Cardiac muscle cell (in vitro differentiated cells and primary cell): Measurements from ENCODE around the gene STX16. TPM values are rescaled to one million over a fixed set of nuclear protein-coding genes. Genes with fewer than 3 reads are reported as not detected.

Experiments
- DNase-seq, 2 donors: peaks; one replicate each; pipeline versions ENCODE4 v3.0.0 to v3.0.0-alpha.2; 2010 to 2017; ENCODE audit warnings: low read depth in 1 of 2, low spot score in 1 of 2
- H3K27ac ChIP-seq: fragments of 200-600 bp; sonication (generic); 2 replicates; pipeline ENCODE4 v1.5.1; 2016
- H3K27me3 ChIP-seq: fragments of 200-600 bp; sonication (generic); 2 replicates; pipeline ENCODE4 v1.6.0; 2016; ENCODE audit warnings: control low read depth
- H3K36me3 ChIP-seq: fragments of 200-600 bp; sonication (generic); 2 replicates; pipeline ENCODE4 v1.5.1; 2016; ENCODE audit warnings: control low read depth
- H3K4me1 ChIP-seq: fragments of 200-600 bp; sonication (generic); 2 replicates; pipeline ENCODE4 v1.8.1; 2017; ENCODE audit warnings: low read depth, mild to moderate bottlenecking, mixed run types
- H3K4me3 ChIP-seq: fragments of 200-600 bp; sonication (generic); 2 replicates; pipeline ENCODE4 v1.5.1; 2016; ENCODE audit warnings: mild to moderate bottlenecking
- H3K9me3 ChIP-seq: fragments of 200-600 bp; sonication (generic); 2 replicates; pipeline ENCODE4 v1.5.1; 2017; ENCODE audit warnings: low read depth, mild to moderate bottlenecking, control low read depth
- polyA plus RNA-seq: library from polyadenylated mRNA; unstranded; fragments of >200 nt; fragmentation: Nextera tagmentation; extraction: Ambion mirVana; gene quantifications from 2 replicates; pipeline ENCODE4 v1.2.1, GENCODE V29; 2016
- total RNA-seq: library from RNA; depleted of rRNA; stranded (reverse); fragments of >200 nt; gene quantifications from 2 replicates; pipeline ENCODE4 v1.2.3, GENCODE V29; 2016
- TF ChIP-seq, protein P1 (sequence below): IDR thresholded peaks from 2 replicates; pipeline ENCODE4 v1.5.1; 2012; ENCODE audit warnings: low read depth, mild to moderate bottlenecking, low read length

STX16 gene
- total and polyA plus RNA-seq, 2 experiments from 2014 or later: 55.5 to 58.1 TPM

DNA sequence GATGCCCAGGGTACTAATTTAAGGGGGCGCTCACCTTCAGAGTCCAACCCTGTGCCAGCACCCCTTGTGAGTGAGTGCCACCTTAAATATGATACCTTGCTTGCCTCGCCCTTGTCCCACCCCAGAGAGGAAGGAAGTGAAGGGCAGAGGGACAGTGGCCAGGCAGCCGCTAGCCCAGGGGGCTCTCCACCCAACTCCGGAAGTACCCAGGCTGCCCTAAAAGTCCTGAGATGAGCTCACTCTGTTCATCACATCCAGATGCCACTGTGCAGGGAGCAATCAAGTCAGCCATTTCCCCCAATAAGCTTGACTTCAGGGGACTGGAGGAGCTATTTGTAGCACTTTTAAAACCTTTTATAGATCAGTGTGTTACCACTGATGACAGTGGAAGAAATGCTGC, 25.0 kb upstream of the STX16 start:
- no peak overlapping the region for H3K27ac ChIP-seq
- H3K27me3 ChIP-seq: no peaks in the 10 kb centered on the region
- no peaks in the 10 kb centered on the region for H3K36me3 ChIP-seq
- no peak for DNase-seq
- TF ChIP-seq, protein P1, sequence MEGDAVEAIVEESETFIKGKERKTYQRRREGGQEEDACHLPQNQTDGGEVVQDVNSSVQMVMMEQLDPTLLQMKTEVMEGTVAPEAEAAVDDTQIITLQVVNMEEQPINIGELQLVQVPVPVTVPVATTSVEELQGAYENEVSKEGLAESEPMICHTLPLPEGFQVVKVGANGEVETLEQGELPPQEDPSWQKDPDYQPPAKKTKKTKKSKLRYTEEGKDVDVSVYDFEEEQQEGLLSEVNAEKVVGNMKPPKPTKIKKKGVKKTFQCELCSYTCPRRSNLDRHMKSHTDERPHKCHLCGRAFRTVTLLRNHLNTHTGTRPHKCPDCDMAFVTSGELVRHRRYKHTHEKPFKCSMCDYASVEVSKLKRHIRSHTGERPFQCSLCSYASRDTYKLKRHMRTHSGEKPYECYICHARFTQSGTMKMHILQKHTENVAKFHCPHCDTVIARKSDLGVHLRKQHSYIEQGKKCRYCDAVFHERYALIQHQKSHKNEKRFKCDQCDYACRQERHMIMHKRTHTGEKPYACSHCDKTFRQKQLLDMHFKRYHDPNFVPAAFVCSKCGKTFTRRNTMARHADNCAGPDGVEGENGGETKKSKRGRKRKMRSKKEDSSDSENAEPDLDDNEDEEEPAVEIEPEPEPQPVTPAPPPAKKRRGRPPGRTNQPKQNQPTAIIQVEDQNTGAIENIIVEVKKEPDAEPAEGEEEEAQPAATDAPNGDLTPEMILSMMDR: no peak
- H3K9me3 ChIP-seq: no peaks in the 10 kb centered on the region
- H3K4me1 ChIP-seq: peaks cover 3% of the 10 kb centered on the region
- H3K4me3 ChIP-seq: no peak overlapping the region

DNA sequence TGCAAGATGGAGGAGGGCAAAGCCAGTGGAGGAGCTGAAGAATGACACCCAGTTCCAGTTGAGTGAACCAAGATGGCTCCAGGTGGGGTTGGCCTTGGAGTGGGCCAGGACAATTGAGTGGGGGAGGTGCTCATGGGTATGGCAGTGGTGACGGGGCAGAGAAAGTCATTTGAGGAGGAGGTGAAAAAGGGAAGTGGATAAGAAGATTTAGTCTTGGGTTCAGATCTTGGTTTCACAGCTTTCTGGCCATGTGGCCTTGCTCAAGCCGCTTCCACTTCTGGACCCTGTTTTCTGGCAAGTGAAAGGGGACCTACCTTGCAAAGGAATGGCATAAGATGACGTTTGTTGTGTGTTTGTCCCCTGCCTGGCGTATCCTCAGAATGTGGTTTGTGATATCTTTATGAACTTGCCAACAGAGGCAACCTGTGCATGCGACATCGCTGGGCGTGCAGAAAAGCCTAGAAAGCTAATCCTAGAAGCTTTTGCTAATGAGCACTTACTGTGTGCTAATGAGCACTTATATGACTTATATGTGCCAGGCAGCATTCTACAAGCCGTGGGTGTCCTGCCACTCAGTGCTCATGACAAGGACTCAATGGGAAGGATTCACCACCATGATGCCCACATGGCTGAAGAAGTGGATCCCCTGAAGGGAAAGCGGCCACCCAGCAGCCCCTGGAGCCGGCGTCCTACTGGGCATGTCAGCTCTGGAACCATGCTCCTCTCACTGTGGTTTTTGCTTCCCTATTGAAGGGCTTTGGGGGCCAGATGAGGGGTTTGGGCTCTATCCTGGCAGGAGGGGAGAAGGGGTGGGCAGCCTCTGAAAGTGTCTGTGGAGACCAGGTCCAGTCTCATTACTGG, 23.6 kb upstream of the STX16 start:
- Histone ChIP-seq H3K27ac (no peak overlapping the region), H3K4me1 (peaks cover 3% of the 10 kb centered on the region), H3K36me3 (no peaks in the 10 kb centered on the region), H3K4me3 (no peak overlapping the region), H3K27me3 (no peaks in the 10 kb centered on the region), H3K9me3 (no peaks in the 10 kb centered on the region)
- TF ChIP-seq, protein P1: no peak
- DNase-seq: no peak

DNA sequence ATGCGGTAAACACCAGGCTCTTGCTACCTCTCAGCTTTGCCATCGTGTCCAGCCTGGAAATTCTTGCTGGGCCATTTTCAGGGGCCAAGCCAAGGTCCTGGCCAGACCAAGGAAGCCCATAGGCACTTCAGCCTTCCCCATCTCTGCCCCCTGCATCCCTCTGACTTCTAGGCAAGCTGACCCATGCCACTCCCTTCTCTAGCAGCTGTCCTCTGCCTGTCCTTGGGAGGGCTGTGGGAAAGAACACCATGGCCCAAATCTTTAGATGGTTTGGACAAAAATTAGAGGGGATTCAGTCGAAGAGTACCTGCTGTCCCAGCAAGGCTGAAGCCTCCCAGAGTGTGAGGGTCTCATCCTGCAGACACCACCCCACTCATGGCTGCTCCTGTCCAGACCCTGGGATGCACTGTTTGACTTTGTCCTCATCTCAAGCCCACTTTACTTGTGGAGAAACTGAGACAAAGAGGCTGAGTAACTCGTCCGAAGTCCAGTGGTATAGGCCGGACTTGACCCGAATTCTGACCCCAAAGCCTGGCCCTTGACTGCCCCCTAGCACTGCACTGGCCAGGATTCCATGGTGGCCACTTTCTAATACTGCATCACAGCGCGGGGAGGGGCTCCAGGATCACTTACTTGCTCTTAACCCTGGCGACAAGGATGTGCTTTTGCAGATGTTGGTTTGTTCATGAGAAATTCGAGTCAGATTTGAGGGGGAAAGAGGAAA, 22.4 kb upstream of the STX16 start:
- H3K4me1 ChIP-seq: peaks cover 3% of the 10 kb centered on the region
- no peak for DNase-seq
- TF ChIP-seq, protein P1: no peak
- no peak overlapping the region for H3K4me3 ChIP-seq
- H3K27ac ChIP-seq: no peak overlapping the region
- H3K9me3 ChIP-seq: no peaks in the 10 kb centered on the region
- H3K36me3 ChIP-seq: no peaks in the 10 kb centered on the region
- H3K27me3 ChIP-seq: no peaks in the 10 kb centered on the region

DNA sequence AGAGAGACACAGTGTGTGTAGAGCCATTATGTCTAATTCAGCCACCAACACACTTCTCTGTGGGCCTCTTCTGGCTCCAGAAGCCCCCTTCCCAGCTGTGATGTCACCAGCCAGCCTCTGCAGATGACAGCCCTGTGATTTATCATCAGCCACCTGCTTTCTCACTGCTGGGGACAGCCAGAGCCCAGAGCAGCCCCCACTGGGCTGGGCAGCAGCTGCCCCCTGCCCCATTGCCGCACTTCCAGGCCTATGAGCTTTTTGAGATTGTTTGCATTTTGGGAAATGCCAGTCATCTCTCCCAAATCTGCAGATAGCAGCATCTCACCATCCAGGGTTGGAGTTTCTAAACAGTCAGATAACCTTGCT, 21.9 kb upstream of the STX16 start:
- Histone ChIP-seq H3K27me3 (no peaks in the 10 kb centered on the region), H3K4me1 (peaks cover 3% of the 10 kb centered on the region), H3K9me3 (no peaks in the 10 kb centered on the region), H3K27ac (no peak overlapping the region), H3K4me3 (no peak overlapping the region), H3K36me3 (no peaks in the 10 kb centered on the region)
- peak in 1 of 2 donors; percentile 60 for DNase-seq
- TF ChIP-seq, protein P1: no peak

DNA sequence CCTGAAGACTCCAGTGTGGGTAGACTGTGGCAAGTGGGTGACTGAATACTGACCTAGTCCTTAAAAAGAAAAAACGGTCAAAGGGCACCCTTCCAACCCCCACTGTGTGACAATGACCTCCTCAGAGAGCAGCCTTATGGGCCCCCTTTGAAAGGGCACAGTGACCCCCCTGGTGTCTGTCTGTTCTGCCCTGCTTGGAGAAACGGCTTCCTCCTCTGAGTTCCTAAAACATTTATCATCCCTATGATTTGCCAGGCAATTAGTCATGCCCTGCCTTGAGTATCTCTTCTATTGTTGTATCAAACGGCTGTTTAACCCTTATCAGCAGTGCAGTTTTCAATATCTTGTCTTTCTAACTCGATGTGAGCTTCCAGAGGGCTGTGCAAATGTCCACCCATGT, 21.0 kb upstream of the STX16 start:
- H3K36me3 ChIP-seq: no peaks in the 10 kb centered on the region
- H3K9me3 ChIP-seq: no peaks in the 10 kb centered on the region
- no peak overlapping the region for H3K27ac ChIP-seq
- H3K4me1 ChIP-seq: peaks cover 3% of the 10 kb centered on the region
- no peaks in the 10 kb centered on the region for H3K27me3 ChIP-seq
- DNase-seq: peak in 1 of 2 donors; percentile 52
- TF ChIP-seq, protein P1: no peak
- H3K4me3 ChIP-seq: no peak overlapping the region
